SK-N-SH (cell line): ENCODE data around the gene PARD3B. TPM values are rescaled to one million over a fixed set of nuclear protein-coding genes. Genes with fewer than 3 reads are reported as not detected.

Experiments used
- CTCF ChIA-PET: fragments of 300-600, 350-600 bp; formaldehyde crosslinking; extraction: SDS; loops from one replicate; lab custom pipeline; 2021; lab: Yijun Ruan, JAX
- POLR2A ChIA-PET: fragments of 350-600 bp; sonication (Branson Sonifier 250); formaldehyde crosslinking; extraction: SDS; loops from one replicate; lab custom pipeline; 2020; ENCODE audit warnings: antibody characterized with exemption, inconsistent platforms; lab: Yijun Ruan, JAX
- DNase-seq: peaks from one replicate; pipeline ENCODE4 v3.0.0; 2012
- H2AFZ ChIP-seq: fragments of 200-600 bp; sonication (generic); 2 replicates; pipeline ENCODE4 v1.8.1; 2016; ENCODE audit warnings: antibody characterized with exemption, mild to moderate bottlenecking, low read depth
- H3F3A ChIP-seq: fragments of 200-600 bp; sonication (generic); replicated peaks from 2 replicates; pipeline ENCODE3; 2016; ENCODE audit warnings: antibody characterized with exemption, mild to moderate bottlenecking; ENCODE audit not compliant: insufficient read depth
- H3K27ac ChIP-seq, 2 experiments: fragments of 200-500 bp in 1 of 2; fragments of 200-600 bp in 1 of 2; sonication (Bioruptor generic) in 1 of 2; sonication (generic), shearing (Covaris generic) in 1 of 2; 2 replicates each; pipeline versions ENCODE4 v1.5.1 to v1.6.1; 2014 to 2016; ENCODE audit warnings: low read depth in 2 of 2, inconsistent platforms in 1 of 2, low read length in 1 of 2, mild to moderate bottlenecking in 1 of 2, mixed read lengths in 1 of 2
- H3K27me3 ChIP-seq: fragments of 200-600 bp; sonication (generic), shearing (Covaris generic); 2 replicates; pipeline ENCODE4 v1.6.1; 2016; ENCODE audit warnings: mixed run types; ENCODE audit not compliant: insufficient read depth
- H3K36me3 ChIP-seq, 2 experiments: fragments of 200-500 bp in 1 of 2; fragments of 200-600 bp in 1 of 2; sonication (Bioruptor generic) in 1 of 2; sonication (generic) in 1 of 2; replicated peaks in 1 of 2; 2 replicates each; pipeline versions ENCODE3 to v1.5.1; 2014 to 2016; ENCODE audit warnings: low read length in 1 of 2, mild to moderate bottlenecking in 1 of 2; ENCODE audit not compliant: insufficient read depth in 2 of 2, control insufficient read depth in 1 of 2
- H3K4me1 ChIP-seq, 2 experiments: fragments of 200-500 bp in 1 of 2; fragments of 200-600 bp in 1 of 2; sonication (Bioruptor generic) in 1 of 2; sonication (generic), shearing (Covaris generic) in 1 of 2; 2 replicates each; pipeline versions ENCODE4 v1.5.1 to v1.6.1; 2014 to 2016; ENCODE audit warnings: low read depth in 1 of 2, low read length in 1 of 2, mixed run types in 1 of 2; ENCODE audit not compliant: insufficient read depth in 2 of 2, control insufficient read depth in 1 of 2
- H3K4me2 ChIP-seq: fragments of 200-600 bp; sonication (generic), shearing (Covaris generic); 2 replicates; pipeline ENCODE4 v1.6.1; 2017; ENCODE audit warnings: mixed run types
- H3K4me3 ChIP-seq, 2 experiments: fragments of 200-500 bp in 1 of 2; fragments of 200-600 bp in 1 of 2; sonication (Bioruptor generic) in 1 of 2; sonication (generic), shearing (Covaris generic) in 1 of 2; 2 replicates each; pipeline versions ENCODE4 v1.5.1 to v1.8.1; 2014 to 2016; ENCODE audit warnings: low read depth in 2 of 2, inconsistent platforms in 1 of 2, low read length in 1 of 2, mild to moderate bottlenecking in 1 of 2, mixed read lengths in 1 of 2, moderate library complexity in 1 of 2
- H3K79me2 ChIP-seq: fragments of 200-600 bp; sonication (generic); 2 replicates; pipeline ENCODE4 v1.8.1; 2017; ENCODE audit warnings: mild to moderate bottlenecking; ENCODE audit not compliant: insufficient read depth
- H3K9ac ChIP-seq: fragments of 200-600 bp; sonication (generic); 2 replicates; pipeline ENCODE4 v1.6.1; 2017; ENCODE audit warnings: mixed run types
- H3K9me2 ChIP-seq: fragments of 200-600 bp; sonication (generic); 2 replicates; pipeline ENCODE4 v1.6.1; 2017; ENCODE audit warnings: mixed run types
- H3K9me3 ChIP-seq: fragments of 200-600 bp; sonication (generic); 2 replicates; pipeline ENCODE4 v1.6.1; 2017; ENCODE audit warnings: mixed run types, mild to moderate bottlenecking, moderate library complexity
- H4K20me1 ChIP-seq: fragments of 200-600 bp; sonication (generic); 2 replicates; pipeline ENCODE4 v1.6.1; 2017; ENCODE audit warnings: mild to moderate bottlenecking, mixed run types; ENCODE audit not compliant: insufficient read depth
- ELF1 ChIP-seq: IDR thresholded peaks from 2 replicates; pipeline ENCODE4 v1.4.0; 2012
- FOSL2 ChIP-seq: IDR thresholded peaks from 2 replicates; pipeline ENCODE4 v1.4.0; 2012; ENCODE audit warnings: low read depth, mild to moderate bottlenecking, moderate library complexity, borderline replicate concordance
- FOXJ3 ChIP-seq: sonication (generic); formaldehyde crosslinking; IDR thresholded peaks from 2 replicates; pipeline ENCODE4 v1.5.1; 2020; ENCODE audit warnings: mild to moderate bottlenecking, missing genetic modification reagents
- GATA2 ChIP-seq: sonication (generic); formaldehyde crosslinking; IDR thresholded peaks from 2 replicates; pipeline ENCODE4 v1.5.0; 2020; ENCODE audit warnings: mild to moderate bottlenecking, missing genetic modification reagents
- MAX ChIP-seq: IDR thresholded peaks from 2 replicates; pipeline ENCODE4 v1.4.0; 2012; ENCODE audit warnings: low read depth
- MXI1 ChIP-seq: IDR thresholded peaks from 2 replicates; pipeline ENCODE4 v1.6.1; 2012; ENCODE audit warnings: mild to moderate bottlenecking, low read depth, low read length, improper control_type of control experiment
- NRF1 ChIP-seq: IDR thresholded peaks from 2 replicates; pipeline ENCODE4 v1.6.1; 2012; ENCODE audit warnings: low read depth, mild to moderate bottlenecking, low read length
- PBX3 ChIP-seq: IDR thresholded peaks from 2 replicates; pipeline ENCODE4; 2012
- POLR2AphosphoS5 ChIP-seq: IDR thresholded peaks from 2 replicates; pipeline ENCODE4 v1.6.1; 2012; ENCODE audit warnings: low read depth, low read length
- RAD21 ChIP-seq: IDR thresholded peaks from 2 replicates; pipeline ENCODE4 v1.6.1; 2012; ENCODE audit warnings: mild to moderate bottlenecking, low read length
- RCOR1 ChIP-seq: fragments of 150-350 bp; IDR thresholded peaks from 2 replicates; pipeline ENCODE4 v1.6.1; 2017; ENCODE audit warnings: antibody characterized with exemption, low read length
- REST ChIP-seq: IDR thresholded peaks from 2 replicates; pipeline ENCODE4 v1.6.1; 2012; ENCODE audit warnings: mild to moderate bottlenecking, low read depth, low read length, moderate library complexity
- RFX5 ChIP-seq: IDR thresholded peaks from 2 replicates; pipeline ENCODE4 v1.6.1; 2012; ENCODE audit warnings: mild to moderate bottlenecking, improper control_type of control experiment, low read length
- SIN3A ChIP-seq: IDR thresholded peaks from 2 replicates; pipeline ENCODE4 v1.6.1; 2012; ENCODE audit warnings: low read depth, mild to moderate bottlenecking, low read length, moderate library complexity, borderline replicate concordance
- TAF1 ChIP-seq: IDR thresholded peaks from 2 replicates; pipeline ENCODE4 v1.6.1; 2012; ENCODE audit warnings: low read depth, mild to moderate bottlenecking, low read length, moderate library complexity, borderline replicate concordance
- TCF12 ChIP-seq: IDR thresholded peaks from 2 replicates; pipeline ENCODE4 v1.4.0; 2012
- YY1 ChIP-seq: IDR thresholded peaks from 2 replicates; pipeline ENCODE4 v1.4.0; 2012; ENCODE audit warnings: low read depth, mild to moderate bottlenecking
- WGBS: methylation state at CpG from one replicate; pipeline ENCODE4 v1.1.6; 2017; ENCODE audit warnings: low lambda C conversion rate; 5-methylcytosine and 5-hydroxymethylcytosine counted together
- polyA plus RNA-seq, 3 experiments: library from polyadenylated mRNA; depleted of rRNA; stranded (reverse); fragments of >200 nt; gene quantifications; 2 replicates each; pipeline ENCODE4 v1.2.3, GENCODE V29; 2012
- TF ChIP-seq, protein P1 (sequence below): fragments of 150-350 bp; IDR thresholded peaks from 2 replicates; pipeline ENCODE4 v1.6.1; 2016; ENCODE audit warnings: mild to moderate bottlenecking, low read depth, low read length
- TF ChIP-seq, protein P2 (sequence below): IDR thresholded peaks from 2 replicates; pipeline ENCODE4 v1.4.0; 2012; ENCODE audit warnings: low read depth, borderline replicate concordance

Gene PARD3B
- polyA plus RNA-seq, 1 of the 3 experiments (the other 2 are of a cell fraction): 0.87 TPM

DNA sequence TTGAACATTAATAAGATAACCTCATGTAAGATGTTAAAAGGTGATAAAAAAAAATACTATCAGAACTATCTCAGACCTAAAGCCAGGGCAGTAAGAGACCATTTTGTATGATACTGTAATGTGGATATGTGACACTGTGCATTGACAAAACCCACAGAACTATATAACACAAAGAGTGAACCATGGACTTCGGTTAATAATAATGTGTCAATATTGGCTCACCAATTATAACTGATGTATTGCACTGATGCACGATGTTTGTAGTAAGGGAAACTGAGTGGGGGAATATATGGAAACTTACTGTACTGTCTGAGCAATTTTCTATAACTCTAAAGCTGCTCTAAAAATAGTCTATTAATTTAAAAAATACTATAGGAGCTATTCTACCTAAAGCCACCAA lies 40.7 kb upstream of the PARD3B start:
- Histone ChIP-seq H3K9me3 (no peaks in the 10 kb centered on the region), H2AFZ (no peak overlapping the region), H3K79me2 (no peaks in the 10 kb centered on the region), H3K36me3 (no peaks in the 10 kb centered on the region), H3K27ac (no peak overlapping the region), H3K4me3 (no peak overlapping the region), H3K9ac (no peak overlapping the region), H4K20me1 (no peaks in the 10 kb centered on the region), H3F3A (no peaks in the 10 kb centered on the region), H3K4me2 (no peak overlapping the region), H3K4me1 (peaks cover 0 to 5% of the 10 kb centered on the region in 2 experiments; a peak in 1 of 4 replicates), H3K27me3 (no peaks in the 10 kb centered on the region), H3K9me2 (no peaks in the 10 kb centered on the region)
- ChIA-PET POLR2A (interaction anchor here (0.6 kb wide), 1 partner anchor 1541 kb away, joined by 3 read pairs; no protein-coding TSS in a partner anchor), CTCF (no interaction called here)
- 77% methylated on average over 2 of the region's 2 CpGs for WGBS
- TF ChIP-seq FOSL2: no peak
- no peak for TF ChIP-seq YY1
- no peak for TF ChIP-seq RCOR1
- TF ChIP-seq RAD21: no peak
- TF ChIP-seq FOXJ3: no peak
- TF ChIP-seq SIN3A: no peak
- no peak for TF ChIP-seq POLR2AphosphoS5
- no peak for DNase-seq

GRCh38 chr2:204505488-204505887 lies 39.8 kb upstream of the PARD3B start:
- ChIA-PET POLR2A (interaction anchor here (0.6 kb wide), 1 partner anchor 1542 kb away, joined by 3 read pairs; no protein-coding TSS in a partner anchor), CTCF (interaction anchor here (1.6 kb wide), 1 partner anchor 1174 kb away, joined by 3 read pairs; no protein-coding TSS in a partner anchor)
- H3K79me2 ChIP-seq: no peaks in the 10 kb centered on the region
- no peaks in the 10 kb centered on the region for H3K27me3 ChIP-seq
- 53% methylated on average over 2 of the region's 2 CpGs for WGBS
- H3K4me3 ChIP-seq: no peak overlapping the region
- no peak overlapping the region for H3K27ac ChIP-seq
- H3K4me2 ChIP-seq: no peak overlapping the region
- H3K9me2 ChIP-seq: no peaks in the 10 kb centered on the region
- peaks cover 0 to 5% of the 10 kb centered on the region in 2 experiments; a peak in 1 of 4 replicates for H3K4me1 ChIP-seq
- H3K36me3 ChIP-seq: no peaks in the 10 kb centered on the region
- no peak overlapping the region for H3K9ac ChIP-seq
- H4K20me1 ChIP-seq: no peaks in the 10 kb centered on the region
- no peak for DNase-seq
- no peak for TF ChIP-seq RCOR1
- no peak for TF ChIP-seq FOXJ3
- no peak for TF ChIP-seq REST
- TF ChIP-seq RFX5: no peak
- no peak for TF ChIP-seq GATA2 (CRISPR knock-in tag)
- TF ChIP-seq MXI1: no peak
- TF ChIP-seq PBX3: no peak
- TF ChIP-seq, protein P1, sequence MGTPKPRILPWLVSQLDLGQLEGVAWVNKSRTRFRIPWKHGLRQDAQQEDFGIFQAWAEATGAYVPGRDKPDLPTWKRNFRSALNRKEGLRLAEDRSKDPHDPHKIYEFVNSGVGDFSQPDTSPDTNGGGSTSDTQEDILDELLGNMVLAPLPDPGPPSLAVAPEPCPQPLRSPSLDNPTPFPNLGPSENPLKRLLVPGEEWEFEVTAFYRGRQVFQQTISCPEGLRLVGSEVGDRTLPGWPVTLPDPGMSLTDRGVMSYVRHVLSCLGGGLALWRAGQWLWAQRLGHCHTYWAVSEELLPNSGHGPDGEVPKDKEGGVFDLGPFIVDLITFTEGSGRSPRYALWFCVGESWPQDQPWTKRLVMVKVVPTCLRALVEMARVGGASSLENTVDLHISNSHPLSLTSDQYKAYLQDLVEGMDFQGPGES: no peak
- TF ChIP-seq FOSL2: no peak
- TF ChIP-seq NRF1: no peak
- TF ChIP-seq YY1: no peak
- TF ChIP-seq, protein P2, sequence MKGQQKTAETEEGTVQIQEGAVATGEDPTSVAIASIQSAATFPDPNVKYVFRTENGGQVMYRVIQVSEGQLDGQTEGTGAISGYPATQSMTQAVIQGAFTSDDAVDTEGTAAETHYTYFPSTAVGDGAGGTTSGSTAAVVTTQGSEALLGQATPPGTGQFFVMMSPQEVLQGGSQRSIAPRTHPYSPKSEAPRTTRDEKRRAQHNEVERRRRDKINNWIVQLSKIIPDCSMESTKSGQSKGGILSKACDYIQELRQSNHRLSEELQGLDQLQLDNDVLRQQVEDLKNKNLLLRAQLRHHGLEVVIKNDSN: no peak
- no peak for TF ChIP-seq MAX
- TF ChIP-seq ELF1: no peak
- no peak for TF ChIP-seq TAF1
- no peak for TF ChIP-seq POLR2AphosphoS5
- no peak for TF ChIP-seq TCF12
- H3F3A ChIP-seq: no peaks in the 10 kb centered on the region
- no peak overlapping the region for H2AFZ ChIP-seq
- no peaks in the 10 kb centered on the region for H3K9me3 ChIP-seq
